Anterior cingulate cortex (tissue), 58 donors: ENCODE data around the gene NHERF2.
"Not testable (repeated sequence)": the region's sequence is repeated elsewhere in the genome, so short reads cannot be mapped to it uniquely, and the experiment has no call there.

ENCODE experiments used
- DNase-seq, 58 donors: peaks; one replicate each; lab custom pipeline; 2025; lab: John Stamatoyannopoulos, UW

The NHERF2 gene

DNA sequence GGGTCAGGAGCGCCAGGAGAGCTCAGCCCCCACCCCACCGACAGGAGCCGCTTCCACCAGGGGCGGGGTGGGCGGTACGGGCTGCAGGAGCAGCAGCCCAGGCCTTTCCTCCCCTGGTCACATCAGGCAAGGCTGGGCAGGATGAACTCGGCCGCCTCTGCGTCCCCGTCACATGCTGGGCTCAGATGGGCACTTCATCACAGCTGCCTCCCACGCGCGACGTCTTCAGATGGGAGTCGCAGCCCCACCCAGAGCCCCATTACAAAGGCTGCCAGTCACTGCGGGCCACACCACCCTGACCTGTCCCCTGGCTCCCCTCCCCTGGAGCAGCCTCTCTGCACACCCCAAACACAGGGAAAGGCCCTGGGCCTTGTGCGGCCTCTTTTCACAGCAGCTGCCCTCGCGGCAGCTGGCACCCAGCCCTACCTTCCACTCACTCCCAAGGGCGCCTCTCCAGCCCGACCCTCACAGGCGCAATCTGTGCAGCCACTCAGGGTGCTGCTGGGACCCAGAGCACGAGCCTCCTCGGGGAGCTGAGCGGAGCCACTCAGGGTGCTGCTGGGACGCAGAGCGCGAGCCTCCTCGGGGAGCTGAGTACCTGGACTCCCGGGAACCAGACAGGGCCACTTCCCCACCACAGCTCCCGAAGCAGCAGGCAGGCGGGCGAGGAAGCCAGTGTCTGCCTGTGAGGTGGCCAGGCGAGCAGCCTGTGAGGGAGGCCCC is 21.7 kb upstream of the NHERF2 start:
- no peak for DNase-seq

DNA sequence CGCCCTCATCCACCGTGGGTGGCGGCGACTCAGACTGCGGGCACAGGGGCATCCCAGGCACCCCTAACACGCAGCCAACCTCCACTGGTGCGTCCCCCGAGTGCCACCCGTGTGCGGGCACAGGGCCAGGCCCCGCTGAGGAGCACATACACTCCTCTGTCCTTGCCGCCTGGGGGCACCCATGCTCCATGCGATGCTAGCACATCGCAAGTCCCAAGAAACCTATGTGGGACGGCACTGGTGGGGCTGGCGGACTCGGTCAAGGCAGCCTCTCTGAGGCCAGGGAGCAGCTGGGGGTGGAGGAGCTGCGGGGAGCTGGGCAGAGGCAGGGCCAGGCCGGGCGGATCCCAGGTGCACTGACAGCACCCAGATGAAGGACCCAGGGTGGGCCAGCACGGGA is 21.1 kb upstream of the NHERF2 start:
- DNase-seq = peak in 6 of 58 donors; percentile 16 to 55 (median 30)

DNA sequence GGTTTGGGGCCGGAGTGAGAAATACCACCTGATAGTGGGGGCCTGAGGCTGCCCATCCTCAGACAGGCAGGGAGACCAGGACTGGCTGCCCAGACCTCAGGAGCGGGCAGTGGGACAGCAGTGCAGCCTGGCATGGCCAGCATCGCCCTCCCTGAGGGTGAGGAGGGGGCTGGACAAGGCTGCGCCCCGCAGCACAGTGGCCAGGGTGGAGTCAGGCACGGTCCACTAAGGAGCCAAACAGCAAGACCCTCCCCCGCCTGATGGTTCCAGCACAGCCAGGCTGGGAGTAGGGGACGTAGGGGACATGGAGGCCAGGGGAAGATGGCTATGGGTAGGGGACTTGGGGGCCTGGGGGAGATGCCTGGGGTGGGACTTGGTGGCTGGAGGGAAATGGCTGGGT is 20.4 kb upstream of the NHERF2 start:
- DNase-seq = no peak

DNA sequence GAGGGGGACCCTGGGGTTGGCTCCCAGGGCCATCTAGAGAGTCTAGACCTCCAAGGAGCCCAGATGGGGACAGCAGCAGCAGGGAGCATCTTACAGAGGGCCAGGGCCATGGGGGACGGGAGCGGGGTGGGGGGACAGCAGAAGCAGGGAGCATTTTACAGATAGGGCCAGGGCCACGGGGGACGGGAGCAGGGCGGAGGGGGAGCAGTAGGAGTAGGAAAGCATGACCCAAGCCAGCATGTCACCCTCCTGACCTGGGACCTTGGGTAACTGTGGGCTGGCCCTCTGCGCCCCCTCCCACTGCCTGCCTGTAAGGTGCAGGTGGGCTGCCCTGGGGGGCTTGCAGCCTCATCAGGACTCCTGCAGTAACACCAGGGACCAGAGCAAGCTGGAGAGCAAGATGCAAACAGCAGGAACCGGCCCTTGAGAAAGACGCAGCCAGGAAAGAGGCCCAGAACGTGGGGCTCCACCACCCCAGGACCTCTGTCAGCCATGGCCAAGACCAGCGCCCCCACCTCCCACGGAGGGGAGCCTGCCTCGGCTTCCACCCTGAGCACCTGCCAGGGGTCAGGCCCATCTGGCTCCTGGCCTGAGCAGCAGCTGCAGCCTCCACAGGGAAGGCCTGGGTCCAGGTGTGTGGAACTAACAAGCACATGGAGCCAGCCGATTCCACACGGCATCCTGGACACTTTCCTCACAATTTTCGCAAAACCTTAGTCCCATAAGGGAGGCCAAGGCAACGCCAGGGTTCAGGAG is 19.4 kb upstream of the NHERF2 start:
- DNase-seq = no peak

DNA sequence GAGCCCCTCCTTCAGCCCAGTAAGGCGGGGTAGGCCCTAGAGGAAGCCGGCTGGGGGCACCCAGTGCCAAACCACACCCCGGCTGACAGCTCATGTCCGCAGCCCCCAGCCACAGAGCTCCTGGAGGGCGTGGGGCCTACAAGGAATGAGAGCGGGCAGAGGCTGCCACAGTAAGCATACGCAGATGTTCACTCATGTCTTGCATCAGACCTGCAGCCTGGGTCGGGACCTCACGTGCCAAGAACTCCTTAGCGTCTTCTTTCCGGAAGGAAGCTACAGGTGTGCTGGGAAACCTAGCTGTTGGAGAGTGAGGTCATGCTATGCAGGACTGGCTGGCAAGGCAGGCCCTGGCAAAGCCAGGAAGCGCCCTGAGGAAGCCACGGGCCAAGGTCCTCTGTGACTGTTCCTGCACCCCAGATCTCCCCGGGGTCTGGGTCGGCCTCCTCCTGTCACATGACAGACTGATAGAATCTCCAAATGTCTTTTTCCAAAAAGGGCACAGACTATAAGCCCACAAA is 18.6 kb upstream of the NHERF2 start:
- no peak for DNase-seq

DNA sequence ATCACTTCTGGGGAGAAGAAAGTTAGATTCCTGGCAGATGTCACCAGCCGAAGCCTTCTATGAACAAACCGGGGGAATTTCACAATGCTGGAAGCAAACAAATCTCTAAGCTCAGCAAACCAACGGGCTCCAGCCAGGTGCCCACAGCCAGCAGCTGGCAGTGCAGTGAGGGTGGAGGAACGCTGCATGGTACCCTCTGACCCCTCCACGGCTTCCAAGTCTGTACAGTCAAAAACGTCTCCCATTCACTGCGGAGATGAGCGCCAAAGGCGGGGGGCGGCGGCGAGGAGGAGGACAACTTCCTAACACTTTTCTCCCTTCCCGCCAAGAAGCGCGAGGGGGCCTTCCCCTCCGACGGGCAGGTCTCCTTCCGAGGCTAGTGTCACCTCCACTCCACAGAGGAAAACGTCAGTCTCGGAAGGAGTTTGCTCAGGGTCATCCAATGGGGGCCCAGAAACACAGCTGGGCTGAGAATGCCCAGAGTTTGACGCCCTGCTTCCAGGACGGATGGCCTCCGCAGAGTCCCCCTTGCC is 18.0 kb upstream of the NHERF2 start:
- DNase-seq = no peak

DNA sequence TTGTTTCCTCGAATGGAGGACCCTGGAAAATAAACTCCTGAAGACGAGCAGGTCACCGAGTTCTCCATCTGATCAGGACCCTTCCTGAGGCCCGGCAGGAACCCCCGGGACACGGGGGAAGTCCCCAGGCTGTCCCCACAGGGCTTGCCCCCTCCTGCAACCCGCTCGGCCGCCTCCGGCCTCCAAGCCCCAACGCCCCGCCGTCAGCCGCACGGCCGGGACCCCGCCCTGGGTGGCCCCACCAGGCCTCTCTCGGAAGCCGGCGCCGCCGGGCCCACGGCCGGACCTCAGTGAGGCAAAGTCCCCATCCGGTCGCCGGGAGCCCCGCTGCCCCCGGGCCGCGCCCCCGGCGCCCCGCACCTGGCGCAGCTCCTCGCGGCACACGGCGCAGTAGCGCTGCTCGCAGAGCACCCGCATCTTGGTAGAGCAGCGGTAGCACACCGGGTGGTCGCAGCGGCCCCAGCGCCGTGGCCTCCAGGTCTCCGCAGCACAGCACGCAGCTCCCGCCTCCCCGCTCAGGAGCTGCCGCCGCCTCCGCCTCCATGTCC is 17.5 kb upstream of the NHERF2 start:
- DNase-seq = peak in 2 of 58 donors; percentile 44 to 45

DNA sequence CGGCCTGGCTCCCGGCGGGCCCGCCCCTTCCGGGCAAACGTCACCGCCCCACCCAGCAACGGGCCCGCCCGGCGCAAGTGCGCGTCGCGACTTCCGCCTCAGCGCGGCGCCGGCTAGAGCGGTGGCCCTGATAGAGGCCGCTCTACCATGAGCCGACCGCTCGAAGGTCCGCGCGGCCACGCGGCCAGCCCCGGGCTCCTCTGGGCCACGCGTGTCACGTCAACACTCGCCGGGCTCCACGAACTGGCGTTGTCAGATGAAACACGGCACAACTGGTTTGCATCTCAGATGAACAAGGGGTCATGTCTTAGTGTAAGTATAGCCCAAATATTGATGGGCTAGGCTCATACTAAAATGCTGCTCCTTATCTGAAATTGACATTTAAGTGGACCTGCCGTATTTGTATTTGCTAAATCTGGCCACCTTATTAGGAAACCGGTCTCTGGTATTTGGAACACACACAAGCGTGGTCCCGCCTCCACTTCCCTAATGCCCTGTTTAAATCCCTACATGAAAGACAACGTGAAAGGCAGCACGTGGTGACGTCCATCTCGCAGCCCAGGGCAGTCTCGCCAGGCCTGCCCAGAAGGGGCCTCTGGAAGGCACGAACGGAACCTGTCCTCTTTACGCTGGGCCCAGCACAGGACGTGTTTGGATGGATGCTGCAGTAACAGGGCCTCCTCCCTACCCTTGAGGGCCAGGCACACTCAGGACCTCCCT is 16.8 kb upstream of the NHERF2 start, which contains the start of gene ZNF598:
Gene ZNF598 (minus strand): TSS at position 31 of the 720 bp plus-strand sequence.
- peak in 56 of 58 donors; percentile 15 to 89 (median 70) for DNase-seq

DNA sequence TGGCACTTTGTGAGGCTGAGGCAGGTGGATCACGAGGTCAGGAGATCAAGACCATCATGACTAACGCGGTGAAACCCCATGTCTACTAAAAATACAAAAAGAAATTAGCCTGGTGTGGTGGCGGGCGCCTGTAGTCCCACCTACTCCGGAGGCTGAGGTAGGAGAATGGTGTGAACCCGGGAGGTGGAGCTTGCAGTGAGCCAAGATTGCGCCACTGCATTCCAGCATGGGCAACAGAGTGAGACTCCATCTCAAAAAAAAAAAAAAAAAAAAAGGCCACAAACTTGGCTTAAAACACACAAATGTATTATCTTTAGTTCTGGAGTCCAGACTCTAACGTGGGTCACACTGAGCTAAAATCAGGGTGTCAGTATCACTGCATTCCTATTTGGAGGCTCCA is 15.0 kb upstream of the NHERF2 start:
- DNase-seq = not testable (repeated sequence)

DNA sequence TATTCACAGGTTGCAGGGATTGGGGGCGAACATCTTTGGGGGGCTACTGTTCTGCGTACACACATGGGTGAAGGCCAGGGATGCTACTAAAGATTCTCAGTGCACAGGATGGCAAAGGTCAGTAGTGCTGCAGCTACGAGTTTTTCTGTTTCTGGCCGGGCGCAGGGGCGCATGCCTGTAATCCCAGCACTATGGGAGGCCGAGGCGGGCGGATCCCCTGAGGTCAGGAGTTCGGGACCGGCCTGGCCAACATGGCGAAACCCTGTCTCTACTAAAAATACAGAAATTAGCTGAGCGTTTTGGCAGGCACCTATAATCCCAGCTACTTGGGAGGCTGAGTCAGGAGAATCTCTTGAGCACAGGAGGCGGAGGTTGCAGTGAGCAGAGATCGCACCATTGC is 13.2 kb upstream of the NHERF2 start:
- DNase-seq = no peak

DNA sequence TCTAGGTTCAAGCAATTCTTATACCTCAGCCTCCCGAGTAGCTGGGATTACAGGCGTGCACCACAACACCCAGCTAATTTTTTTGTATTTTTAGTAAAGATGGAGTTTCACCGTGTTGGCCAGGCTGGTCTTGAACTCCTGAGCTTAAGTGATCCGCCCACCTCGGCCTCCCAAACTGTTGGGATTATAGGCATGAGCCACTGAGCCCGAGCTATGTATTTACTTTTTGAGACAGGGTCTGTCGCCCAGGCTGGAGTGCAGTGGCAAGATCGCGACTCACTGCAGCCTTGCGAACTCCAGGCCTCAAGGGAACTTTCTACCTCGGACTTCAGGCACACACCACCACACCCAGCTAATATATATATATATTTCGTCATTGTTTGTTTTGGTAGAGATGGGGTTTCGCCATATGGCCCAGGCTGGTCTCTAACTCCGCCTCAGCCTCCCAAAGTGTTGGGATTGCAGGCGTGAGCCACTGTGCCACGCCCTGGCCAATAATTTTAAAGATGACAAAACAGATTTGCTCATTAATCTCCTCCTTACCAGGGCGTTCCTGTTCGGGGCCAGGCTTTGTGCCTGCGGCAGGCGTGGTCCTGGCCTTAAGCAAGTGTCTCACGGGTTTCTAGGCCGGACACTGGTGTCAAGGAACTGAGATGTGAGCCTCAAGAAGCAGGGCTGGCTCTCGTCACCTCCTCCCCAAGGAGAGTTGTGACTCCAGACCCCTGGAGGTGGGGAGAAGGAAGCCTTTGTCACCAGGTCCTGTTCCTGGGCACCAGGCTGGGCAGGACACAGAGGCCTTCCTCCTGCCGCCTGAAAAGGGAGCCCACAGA is 11.4 kb upstream of the NHERF2 start:
- no peak for DNase-seq

DNA sequence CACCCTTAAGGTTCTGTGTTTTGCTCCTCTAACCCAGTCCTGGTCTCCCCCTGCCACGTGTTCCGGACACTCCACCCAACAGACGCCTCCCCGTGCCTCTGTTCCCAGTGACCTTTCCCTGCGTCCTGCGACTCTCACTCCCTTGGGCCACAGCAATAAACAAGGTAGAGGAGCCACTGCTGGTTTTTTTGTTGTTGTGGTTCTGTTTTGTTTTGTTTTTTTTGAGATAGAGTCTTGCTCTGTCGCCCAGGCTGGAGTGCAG is 10.8 kb upstream of the NHERF2 start:
- DNase-seq = no peak

DNA sequence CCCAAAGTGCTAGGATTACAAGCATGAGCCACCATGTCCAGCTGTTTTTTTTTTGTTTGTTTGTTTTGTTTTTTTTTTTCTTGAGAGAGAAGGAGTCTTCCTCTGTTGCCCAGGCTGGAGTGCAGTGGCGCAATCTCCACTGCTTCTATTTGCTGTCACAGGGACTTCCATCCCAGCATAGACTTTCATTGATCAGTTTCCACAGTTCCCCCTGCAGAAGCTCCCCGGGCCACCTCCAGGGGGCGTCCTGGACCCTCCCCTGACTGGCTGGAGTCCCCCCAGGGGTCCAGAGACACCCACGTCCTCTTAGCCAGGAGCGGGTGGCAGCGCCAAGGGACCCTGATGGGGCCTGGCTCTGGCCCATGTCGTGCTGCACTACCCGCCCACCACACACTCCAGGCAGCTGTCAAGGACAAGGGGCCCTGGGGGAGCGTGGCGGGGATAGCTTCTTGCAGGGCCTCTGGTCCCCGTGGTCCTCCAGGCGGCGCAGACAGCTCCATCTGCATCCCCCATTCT is 10.2 kb upstream of the NHERF2 start:
- peak in 1 of 58 donors; percentile 11 for DNase-seq

DNA sequence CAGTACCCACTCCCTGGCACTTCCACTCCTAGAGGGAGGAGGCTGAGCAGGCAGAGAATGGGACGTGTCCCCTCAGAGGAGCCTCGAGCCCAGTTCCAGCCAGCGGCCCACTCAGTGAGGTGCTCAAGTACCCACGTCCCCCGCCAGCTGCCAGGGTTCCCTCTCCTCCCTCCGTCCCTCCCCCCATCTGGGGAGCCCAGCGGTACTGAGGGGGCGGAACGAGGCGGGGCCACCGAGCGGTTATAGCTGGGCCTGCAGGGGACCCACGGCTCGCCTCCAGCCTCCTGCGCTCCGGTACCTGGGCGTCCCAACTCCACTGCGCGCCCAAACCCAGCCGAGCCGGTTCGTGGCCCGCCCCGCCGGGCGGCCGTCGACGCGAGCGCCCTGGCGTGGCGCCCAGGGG is 7.2 kb upstream of the NHERF2 start, which contains the start of gene NPW:
Gene NPW (plus strand): TSS at position 268 of the 403 bp plus-strand sequence.
- DNase-seq = no peak

DNA sequence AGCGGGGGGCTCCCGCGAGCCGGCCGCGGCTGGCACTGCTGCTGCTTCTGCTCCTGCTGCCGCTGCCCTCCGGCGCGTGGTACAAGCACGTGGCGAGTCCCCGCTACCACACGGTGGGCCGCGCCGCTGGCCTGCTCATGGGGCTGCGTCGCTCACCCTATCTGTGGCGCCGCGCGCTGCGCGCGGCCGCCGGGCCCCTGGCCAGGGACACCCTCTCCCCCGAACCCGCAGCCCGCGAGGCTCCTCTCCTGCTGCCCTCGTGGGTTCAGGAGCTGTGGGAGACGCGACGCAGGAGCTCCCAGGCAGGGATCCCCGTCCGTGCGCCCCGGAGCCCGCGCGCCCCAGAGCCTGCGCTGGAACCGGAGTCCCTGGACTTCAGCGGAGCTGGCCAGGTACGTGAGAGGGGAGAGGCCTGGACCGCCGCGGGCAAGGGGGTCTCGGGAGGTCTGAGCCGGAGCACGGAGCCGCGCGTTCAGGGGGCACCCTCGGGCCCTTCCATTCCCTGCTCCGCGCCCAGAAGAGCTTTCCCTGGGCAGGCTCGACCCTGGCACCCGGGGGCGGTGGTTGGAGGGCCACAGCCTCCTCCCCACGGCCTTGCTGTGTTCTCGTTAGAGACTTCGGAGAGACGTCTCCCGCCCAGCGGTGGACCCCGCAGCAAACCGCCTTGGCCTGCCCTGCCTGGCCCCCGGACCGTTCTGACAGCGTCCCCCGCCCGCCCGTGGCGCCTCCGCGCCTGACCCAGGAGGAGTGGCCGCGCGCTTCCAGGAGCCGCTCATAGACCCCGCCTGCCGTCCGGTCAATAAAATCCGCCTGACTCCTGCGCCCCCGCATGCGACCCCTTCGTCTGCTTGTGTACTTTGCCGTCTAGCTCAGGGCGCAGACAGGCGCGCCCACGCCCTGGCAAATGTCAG is 6.5 kb upstream of the NHERF2 start:
- no peak for DNase-seq

DNA sequence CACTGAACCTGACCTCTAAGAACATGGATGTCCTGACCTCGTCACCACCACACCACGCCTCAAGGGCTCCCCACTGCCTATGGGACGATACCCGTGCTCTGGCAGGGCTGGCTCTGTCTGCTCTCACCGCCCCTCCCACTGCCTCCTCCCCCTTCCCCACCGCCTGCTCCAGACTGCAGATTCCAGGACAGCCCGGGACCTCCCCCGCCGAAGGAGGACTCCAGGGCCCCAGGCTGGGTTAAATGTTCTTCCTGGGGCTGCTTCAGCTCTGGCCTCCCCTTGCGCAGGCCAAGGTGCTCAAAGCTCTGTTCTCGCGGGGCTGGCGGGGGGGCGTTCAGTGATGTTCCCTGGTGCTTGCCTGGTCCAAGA is 4.0 kb upstream of the NHERF2 start:
- DNase-seq = no peak

DNA sequence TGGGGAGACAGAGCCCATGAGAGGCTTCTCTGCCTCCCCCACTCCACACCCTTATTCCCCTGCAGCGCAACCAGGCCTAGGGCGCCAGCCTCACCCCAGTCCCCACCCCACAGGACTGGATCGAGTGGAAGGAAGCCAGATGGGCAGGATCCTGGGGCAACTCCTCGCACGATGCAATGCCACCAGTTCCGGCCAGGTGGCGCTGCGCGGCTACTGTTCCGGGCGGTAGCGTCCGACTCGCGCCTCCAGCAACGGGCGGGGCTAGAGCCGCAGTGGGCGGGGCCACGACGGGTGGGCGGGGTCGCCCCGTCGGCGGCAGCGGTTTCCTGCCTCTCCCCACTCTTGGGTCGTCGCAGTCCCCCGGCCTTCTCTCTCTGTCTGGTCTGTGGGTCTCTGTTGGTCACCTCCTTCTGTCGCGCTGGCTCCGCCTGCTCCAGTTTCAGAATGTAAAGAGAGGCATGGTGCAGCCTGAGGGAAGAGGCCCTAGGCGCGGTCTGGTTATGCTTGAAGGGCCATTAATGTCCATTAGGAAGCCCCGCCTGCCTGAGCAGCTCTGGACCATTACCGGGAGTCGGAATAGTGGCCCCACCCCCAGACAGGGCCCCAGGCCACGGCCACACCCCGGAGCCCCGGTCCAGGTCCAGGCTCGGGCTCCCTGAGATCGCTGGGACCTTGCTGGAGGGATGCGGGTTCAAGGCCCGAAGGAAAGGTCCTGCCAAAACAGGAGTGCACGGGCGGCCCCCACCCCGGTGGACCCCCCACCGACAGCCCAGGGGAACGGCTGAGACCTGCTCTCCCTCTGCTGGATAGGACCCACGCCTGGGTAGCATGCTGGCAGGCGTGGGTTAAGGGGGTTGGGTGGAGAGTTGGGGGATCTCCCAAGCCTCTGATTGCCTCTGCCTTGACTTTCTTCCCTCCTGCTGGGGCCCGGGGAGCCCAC is 3.3 kb upstream of the NHERF2 start:
- DNase-seq = peak in 57 of 58 donors; percentile 21 to 96 (median 83)
